HG02943 (cell line): Measurements from ENCODE around the gene OR6C2.
"Not testable (repeated sequence)": the region's sequence is repeated elsewhere in the genome, so short reads cannot be mapped to it uniquely, and the experiment has no call there.

Experiments used
- ATAC-seq: cut with Tn5 transposase; IDR thresholded peaks from one replicate; pipeline ENCODE4 v1.9.1; 2021; ENCODE audit warnings: mild to moderate bottlenecking, low read depth, moderate library complexity; ENCODE audit not compliant: unreplicated experiment

Gene OR6C2

GRCh38 chr12:55443776-55444175, at the start of gene OR6C2:
Gene OR6C2 (plus strand): TSS chr12:55444076. CDS start chr12:55452214, 8,138 bp downstream.
- ATAC-seq: no peak

- ATAC-seq: no peak
Measured at GRCh38 chr12:55396326-55396725, 47.5 kb upstream of the OR6C2 start.

DNA sequence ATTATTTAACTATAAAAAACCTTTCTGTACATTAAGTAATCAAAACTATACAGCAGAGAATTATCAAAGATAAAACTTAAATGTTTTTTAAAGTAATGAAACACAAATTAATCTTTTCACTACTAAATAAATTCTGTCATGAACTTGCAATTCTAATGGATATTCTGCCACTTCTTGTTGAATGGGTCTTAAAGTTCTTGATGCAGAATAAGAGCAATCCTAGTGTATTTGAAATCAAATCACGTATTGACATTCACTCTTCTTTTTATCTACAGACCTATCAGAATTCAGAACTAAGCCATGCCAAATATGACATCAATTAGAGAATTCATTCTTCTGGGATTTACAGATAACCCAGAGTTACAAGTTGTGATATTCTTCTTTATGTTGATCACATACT, 43.6 kb upstream of the OR6C2 start, which contains the start of gene OR6C65:
Gene OR6C65 (plus strand): TSS at position 301 of the 400 bp plus-strand sequence. CDS start 0 bp downstream, at position 301.
- no peak for ATAC-seq

DNA sequence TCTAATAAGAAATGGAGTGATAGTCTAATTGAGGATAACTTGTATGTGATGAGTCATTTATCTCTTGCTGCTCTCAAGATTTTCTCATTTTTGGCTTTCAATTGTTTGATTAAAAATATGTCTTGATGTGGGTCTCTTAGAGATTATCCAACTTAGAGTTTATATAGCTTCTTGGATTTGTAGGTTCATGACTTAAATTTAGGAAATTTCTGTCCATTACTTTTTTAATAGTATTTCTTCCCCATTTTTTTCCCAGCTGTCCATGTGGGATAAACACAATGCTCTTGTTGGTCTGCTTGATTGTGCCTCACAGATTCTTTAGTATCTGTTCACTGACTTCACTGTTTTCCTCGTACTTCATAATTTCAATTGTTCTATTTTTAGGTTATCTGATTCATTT, 36.0 kb upstream of the OR6C2 start:
- no peak for ATAC-seq

DNA sequence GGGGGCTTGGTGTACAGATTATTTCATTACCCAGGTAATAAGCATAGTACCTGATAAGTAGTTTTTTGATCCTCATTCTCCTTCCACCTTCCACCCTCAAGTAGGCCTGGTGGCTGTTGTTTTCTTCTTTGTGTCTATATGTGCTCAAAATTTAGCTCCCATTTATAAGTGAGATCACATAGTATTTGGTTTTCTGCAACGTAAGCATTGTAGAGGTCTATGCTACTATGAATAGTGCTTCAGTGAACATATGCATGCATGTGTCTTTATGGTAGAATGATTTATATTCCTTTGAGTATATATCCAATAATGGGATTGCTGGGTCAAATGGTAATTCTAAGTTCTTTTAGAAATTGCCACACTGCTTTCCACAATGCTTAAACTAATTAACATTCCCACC, 34.7 kb upstream of the OR6C2 start:
- ATAC-seq: not testable (repeated sequence)

GRCh38 chr12:55412138-55412537, 31.7 kb upstream of the OR6C2 start:
- ATAC-seq: not testable (repeated sequence)

DNA sequence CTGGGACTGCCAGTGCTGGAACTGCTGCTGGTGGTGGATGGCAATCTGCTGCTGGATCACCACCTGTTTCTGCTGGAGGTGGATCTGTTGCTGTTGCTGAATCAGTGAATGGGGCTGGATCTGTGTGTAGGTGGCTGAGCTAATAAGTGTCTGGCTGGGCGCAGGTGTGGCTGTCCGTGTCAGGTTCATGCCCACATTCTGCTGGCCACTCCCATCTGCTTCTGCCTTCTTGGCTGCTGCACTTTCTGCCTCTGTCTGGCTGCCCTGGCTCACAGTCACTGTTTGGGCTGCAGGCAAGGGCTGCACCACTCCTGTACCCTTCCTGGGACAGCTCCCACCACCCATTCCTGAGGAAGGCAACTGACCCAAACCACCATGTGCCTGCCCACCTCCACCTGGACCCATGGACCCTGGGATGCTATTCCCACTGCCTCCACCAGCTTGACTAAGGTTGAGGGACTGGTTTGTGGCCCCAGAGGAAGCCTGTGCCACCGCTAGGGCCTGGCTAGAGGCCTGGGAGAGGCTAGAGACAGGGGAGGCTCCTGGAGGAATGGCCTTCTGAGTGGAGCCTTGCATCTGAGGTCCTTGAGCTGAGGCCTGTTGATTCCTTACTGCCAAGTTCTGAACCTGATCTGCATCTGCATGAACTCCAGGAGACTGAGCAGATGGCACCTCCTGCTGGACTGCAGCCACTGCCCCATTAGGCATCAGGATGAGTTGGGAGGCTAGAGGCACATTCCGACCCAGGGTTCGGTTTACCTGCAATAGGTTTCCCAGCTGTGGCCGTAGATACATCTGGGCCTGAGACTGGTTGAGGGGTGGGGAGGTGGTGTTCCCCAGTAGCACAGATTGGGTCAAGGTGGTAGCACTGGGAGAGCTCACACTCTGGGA, 30.1 kb upstream of the OR6C2 start:
- not testable (repeated sequence) for ATAC-seq

- ATAC-seq: not testable (repeated sequence)
Measured at GRCh38 chr12:55414396-55414823, 29.5 kb upstream of the OR6C2 start.

- ATAC-seq: not testable (repeated sequence)
Measured at GRCh38 chr12:55414889-55415288, 29.0 kb upstream of the OR6C2 start.

- no peak for ATAC-seq
Measured at GRCh38 chr12:55416961-55417360, 26.9 kb upstream of the OR6C2 start.

- ATAC-seq: no peak
Measured at GRCh38 chr12:55420307-55420962, 23.4 kb upstream of the OR6C2 start.

DNA sequence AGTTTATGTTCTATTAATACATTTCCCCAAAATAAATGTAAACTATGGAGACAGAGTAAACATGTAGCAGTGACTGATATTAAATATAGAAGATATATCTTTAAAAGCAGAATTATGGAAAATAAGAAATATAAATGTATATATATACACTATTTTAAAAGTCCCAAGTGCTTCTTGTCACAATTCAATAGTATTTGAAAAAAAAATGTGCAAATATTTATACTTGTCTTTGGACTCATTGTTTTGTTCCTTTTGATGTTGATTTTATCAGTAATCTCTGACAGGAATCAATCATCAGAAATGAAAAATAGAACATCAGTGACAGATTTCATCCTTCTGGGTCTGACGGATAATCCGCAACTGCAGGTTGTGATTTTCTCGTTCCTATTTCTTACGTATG, 17.9 kb upstream of the OR6C2 start, which contains the start of gene OR6C76:
Gene OR6C76 (plus strand): TSS at position 301 of the 400 bp plus-strand sequence. CDS start 0 bp downstream, at position 301.
- ATAC-seq: no peak

- no peak for ATAC-seq
Measured at GRCh38 chr12:55428331-55429243, 15.3 kb upstream of the OR6C2 start.

- ATAC-seq: not testable (repeated sequence)
Measured at GRCh38 chr12:55441233-55441632, 2.6 kb upstream of the OR6C2 start.

DNA sequence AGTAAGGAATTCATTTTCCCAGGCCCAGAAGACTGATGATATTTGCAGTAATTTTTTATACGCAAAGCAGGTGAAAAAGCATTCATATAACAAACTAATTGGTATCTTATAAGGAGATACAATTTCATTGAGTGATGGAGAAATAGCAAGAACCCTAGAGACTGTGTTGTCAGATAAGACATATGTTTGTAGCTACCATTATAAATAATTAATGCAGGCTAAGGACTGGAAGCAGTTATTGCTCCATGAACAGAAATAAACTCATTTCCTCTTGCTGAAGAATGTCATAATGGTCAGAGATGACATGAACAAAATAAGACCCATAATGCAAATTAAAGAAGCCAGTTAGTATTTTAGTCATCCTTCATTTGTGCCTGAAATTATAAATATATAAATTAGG, 1.5 kb downstream of the OR6C2 start:
- ATAC-seq: no peak

DNA sequence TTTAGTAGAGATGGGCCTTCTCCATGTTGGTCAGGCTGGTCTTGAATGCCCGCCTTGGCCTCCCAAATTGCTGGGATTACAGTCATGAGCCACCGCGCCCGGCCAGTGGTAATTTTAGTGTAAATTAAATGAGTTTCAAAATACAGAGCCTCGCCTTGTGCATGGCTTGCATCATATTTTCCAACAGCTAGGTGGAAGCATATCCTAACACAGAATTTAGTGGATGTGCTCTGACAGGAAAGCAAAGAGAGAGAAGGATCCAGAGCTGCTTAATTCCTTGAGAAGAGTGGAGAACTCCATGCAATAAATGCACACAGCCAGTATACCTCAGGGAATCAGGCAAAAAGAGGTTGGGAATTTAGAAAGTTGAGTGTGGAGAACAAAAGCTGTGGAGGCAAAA, 2.5 kb downstream of the OR6C2 start:
- ATAC-seq: no peak

- no peak for ATAC-seq
Measured at GRCh38 chr12:55448825-55449224, 4.9 kb downstream of the OR6C2 start.

DNA sequence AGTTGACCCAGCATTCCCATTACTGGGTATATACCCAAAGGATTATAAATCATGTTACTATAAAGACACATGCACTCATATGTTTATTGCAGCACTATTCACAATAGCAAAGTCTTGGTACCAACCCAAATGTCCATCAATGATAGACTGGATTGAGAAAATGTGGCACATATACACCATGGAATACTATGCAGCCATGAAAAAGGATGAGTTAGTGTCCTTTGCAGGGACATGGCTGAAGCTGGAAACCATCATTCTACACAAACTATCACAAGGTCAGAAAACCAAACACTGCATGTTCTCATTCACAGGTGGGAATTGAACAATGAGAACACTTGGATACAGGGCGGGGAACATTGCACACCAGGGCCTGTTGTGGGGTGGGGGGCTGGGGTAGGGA, 21.1 kb downstream of the OR6C2 start:
- ATAC-seq: not testable (repeated sequence)

DNA sequence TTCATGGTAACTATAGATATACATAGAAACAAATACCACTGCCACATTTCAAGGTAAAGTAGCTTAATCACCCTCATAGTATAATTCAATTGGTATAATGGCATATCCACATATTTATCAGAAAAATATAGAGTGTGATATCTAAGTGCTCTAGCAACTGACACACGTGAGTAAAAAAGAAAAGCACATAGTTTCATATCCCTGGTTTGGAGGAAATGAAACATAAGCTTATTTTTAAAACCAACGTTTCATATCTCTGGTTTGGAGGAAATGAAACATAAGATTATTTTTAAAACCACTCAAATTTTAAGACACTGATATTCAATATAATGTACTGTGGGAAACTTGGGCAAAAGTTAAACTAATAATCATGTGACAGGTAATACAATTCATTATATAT, 24.0 kb downstream of the OR6C2 start:
- ATAC-seq: no peak

DNA sequence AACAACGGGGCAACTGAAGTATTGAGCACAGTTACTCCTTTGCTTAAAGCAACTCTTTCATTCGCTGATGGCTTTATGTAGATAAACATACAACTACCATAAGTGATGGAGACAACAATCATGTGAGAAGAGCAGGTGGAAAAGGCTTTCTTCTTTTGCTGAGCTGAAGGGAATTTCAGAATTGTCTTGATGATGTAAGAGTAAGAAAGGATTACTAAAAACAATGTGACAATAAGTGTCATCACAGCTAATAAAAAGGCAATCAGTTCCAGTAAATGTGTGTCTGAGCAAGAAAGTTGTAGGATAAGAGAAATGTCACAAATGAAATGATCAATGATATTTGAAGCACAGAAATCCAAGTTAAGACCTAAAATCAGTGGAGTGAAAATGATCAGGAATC, 25.4 kb downstream of the OR6C2 start:
- no peak for ATAC-seq
